Hippocampal formation (tissue), 2 donors: ENCODE data around the gene CDH19.

Experiments used
- DNase-seq, 2 donors: peaks; one replicate each; lab custom pipeline; 2025; lab: John Stamatoyannopoulos, UW

Gene CDH19

GRCh38 chr18:66457245-66457644 is 146.6 kb downstream of the CDH19 start:
- DNase-seq = no peak
